Right lobe of liver (tissue), 6 donors: ENCODE data around the gene MAK. TPM values are rescaled to one million over a fixed set of nuclear protein-coding genes. Genes with fewer than 3 reads are reported as not detected.
A peak's percentile ranks its signal among the peaks of the same experiment; 100 is the strongest.
"Not testable (repeated sequence)": the region's sequence is repeated elsewhere in the genome, so short reads cannot be mapped to it uniquely, and the experiment has no call there.

ENCODE experiments used
- ATAC-seq, 4 donors: fragments of 200-7000 bp; cut with Tn5 transposase; one replicate each; pipeline ENCODE4 v1.9.1; 2020; ENCODE audit warnings: mild to moderate bottlenecking in 4 of 4, moderate library complexity in 4 of 4
- DNase-seq, 3 donors: peaks; one replicate each; pipeline ENCODE4 v3.0.0-alpha.2; 2020
- H3K27ac ChIP-seq, 3 donors: fragments of 200-600 bp; one replicate each; pipeline ENCODE4 v1.8.0; 2022
- H3K27me3 ChIP-seq, 2 donors: fragments of 200-600 bp; one replicate each; pipeline ENCODE4 v1.8.0; 2022
- H3K36me3 ChIP-seq, 4 donors: fragments of 200-600 bp; sonication (generic) in 1 of 4; one replicate each; pipeline versions ENCODE4 v1.5.1 to v1.8.0; 2017 to 2022; ENCODE audit warnings: control low read depth in 1 of 4
- H3K4me1 ChIP-seq, 4 donors: fragments of 200-600 bp; sonication (generic) in 1 of 4; one replicate each; pipeline versions ENCODE4 v1.5.1 to v1.8.0; 2017 to 2022; ENCODE audit warnings: control low read depth in 1 of 4
- H3K4me3 ChIP-seq, 3 donors: fragments of 200-600 bp; one replicate each; pipeline ENCODE4 v1.8.0; 2022
- H3K9me3 ChIP-seq, 4 donors: fragments of 200-600 bp; sonication (generic) in 1 of 4; one replicate each; pipeline versions ENCODE4 v1.5.1 to v1.8.0; 2017 to 2022; ENCODE audit warnings: control low read depth in 1 of 4
- CTCF ChIP-seq, 4 donors: fragments of 200-600 bp in 3 of 4; fragments of 450-650 bp in 1 of 4; IDR thresholded peaks; one replicate each; pipeline versions ENCODE4 v1.5.1 to v1.8.0; 2016 to 2022; ENCODE audit warnings: antibody characterized with exemption in 4 of 4, mild to moderate bottlenecking in 2 of 4
- POLR2A ChIP-seq: fragments of 450-650 bp; IDR thresholded peaks from one replicate; pipeline ENCODE4 v1.6.1; 2017; ENCODE audit warnings: antibody characterized with exemption, mild to moderate bottlenecking
- WGBS: methylation state at CpG from one replicate; pipeline ENCODE4 v1.1.6; 2018; ENCODE audit warnings: low coverage, low lambda C conversion rate; ENCODE audit not compliant: insufficient coverage; ENCODE audit errors: missing lambda C conversion rate; 5-methylcytosine and 5-hydroxymethylcytosine counted together
- intact Hi-C, 2 donors: fragments of 100-400 bp; cut with DNase I; formaldehyde crosslinking; loops; one replicate each; pipeline versions ENCODE4 v1.11.2 to v1.14.1; 2022
- long read RNA-seq: library from polyadenylated mRNA; unstranded; transcript quantifications from one replicate; pipeline ENCODE4 v2.0.0, GENCODE V29; 2019
- total RNA-seq, 6 experiments: library from RNA; depleted of rRNA in 2 of 6; stranded (reverse); fragments of >200 nt in 2 of 6; fragmentation: NEBNext Ultra II Directional in 3 of 6; extraction: Animal tissue kit (Norgen Biotek cat#: 25700) in 3 of 6; gene quantifications; one replicate each; pipeline versions ENCODE4 v1.1.0 to v1.2.4, GENCODE V29; 2016 to 2023
- donor health status: DM: no; HTN: yes; CAD: no.
- donor health status: DM: no; HTN: no; CAD: no.
- donor health status: DM: no; HTN: no; CAD: no.
- donor health status: DM: no; HTN: yes; CAD: no.
- donor health status: DM: no; HTN: yes; CAD: no.

The MAK gene, protein sequence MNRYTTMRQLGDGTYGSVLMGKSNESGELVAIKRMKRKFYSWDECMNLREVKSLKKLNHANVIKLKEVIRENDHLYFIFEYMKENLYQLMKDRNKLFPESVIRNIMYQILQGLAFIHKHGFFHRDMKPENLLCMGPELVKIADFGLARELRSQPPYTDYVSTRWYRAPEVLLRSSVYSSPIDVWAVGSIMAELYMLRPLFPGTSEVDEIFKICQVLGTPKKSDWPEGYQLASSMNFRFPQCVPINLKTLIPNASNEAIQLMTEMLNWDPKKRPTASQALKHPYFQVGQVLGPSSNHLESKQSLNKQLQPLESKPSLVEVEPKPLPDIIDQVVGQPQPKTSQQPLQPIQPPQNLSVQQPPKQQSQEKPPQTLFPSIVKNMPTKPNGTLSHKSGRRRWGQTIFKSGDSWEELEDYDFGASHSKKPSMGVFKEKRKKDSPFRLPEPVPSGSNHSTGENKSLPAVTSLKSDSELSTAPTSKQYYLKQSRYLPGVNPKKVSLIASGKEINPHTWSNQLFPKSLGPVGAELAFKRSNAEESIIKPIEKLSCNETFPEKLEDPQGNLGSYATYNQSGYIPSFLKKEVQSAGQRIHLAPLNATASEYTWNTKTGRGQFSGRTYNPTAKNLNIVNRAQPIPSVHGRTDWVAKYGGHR
- total RNA-seq: under 1 TPM in 3 of 6 experiments, not detected in 3; 0.12 to 0.18 (median 0.15) TPM
- long read RNA-seq: 0 reads

DNA sequence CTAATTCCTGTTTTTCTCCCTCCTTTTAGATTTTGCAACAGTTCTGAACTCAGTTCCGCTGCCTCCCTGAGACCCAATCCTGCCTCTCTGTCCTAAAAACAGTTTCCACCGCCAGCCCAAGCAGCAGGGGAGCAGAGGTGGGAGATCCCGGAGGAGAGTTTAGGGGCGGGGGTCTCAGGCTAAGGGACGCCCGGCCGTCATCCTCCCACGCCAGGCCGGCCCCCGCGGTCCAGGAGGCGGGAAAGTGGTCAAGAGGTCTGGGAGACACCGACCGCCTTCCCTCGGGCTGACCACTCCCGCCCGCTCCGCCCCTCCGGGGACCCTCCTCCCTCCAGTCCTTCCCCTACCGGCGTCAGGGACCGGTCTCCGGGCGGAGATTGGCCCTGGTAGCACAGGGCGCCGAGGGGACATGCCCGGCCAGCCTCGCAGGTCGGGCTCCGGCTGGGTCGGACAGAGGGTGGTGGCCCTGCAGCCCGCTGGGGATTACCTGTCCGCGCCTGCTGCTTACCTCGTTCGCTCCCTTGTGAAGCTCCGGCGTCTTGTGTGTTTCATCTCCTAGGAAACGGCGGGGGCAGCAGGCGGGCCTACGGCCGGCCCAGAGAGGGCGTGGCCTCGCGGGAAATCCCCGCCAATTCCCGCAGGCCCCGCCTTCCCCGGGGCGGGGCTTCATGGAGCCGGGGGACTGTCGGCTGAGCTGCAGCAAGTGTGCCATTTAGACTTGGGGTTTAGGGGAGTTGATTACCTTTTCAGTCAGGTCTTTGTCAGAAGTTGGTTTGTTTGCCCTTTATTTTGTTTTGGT, at the start of gene MAK:
Gene MAK, minus strand, starts transcription at position 545 of the 799 bp plus-strand sequence. CDS start 7,891 bp downstream, outside the sequence.
- Histone ChIP-seq H3K4me3 (peak within 1 kb of the TSS; percentile 56 to 73 (median 65)), H3K27ac (peak within 1 kb of the TSS in 2 of 3 donors; percentile 21 to 26), H3K36me3 (no peaks in the 10 kb centered on the region), H3K9me3 (no peaks in the 10 kb centered on the region), H3K4me1 (no peaks in the 10 kb centered on the region), H3K27me3 (no peaks in the 10 kb centered on the region)
- ATAC-seq (peak; percentile 97 to 99 (median 98)), DNase-seq (peak; percentile 89 to 93 (median 92))
- 1% methylated on average over 16 of the region's 53 CpGs for WGBS
- intact Hi-C loops: no loop called here
- TF ChIP-seq CTCF (IDR thresholded peaks at IDR 0.05): no peak
- TF ChIP-seq POLR2A: no peak

DNA sequence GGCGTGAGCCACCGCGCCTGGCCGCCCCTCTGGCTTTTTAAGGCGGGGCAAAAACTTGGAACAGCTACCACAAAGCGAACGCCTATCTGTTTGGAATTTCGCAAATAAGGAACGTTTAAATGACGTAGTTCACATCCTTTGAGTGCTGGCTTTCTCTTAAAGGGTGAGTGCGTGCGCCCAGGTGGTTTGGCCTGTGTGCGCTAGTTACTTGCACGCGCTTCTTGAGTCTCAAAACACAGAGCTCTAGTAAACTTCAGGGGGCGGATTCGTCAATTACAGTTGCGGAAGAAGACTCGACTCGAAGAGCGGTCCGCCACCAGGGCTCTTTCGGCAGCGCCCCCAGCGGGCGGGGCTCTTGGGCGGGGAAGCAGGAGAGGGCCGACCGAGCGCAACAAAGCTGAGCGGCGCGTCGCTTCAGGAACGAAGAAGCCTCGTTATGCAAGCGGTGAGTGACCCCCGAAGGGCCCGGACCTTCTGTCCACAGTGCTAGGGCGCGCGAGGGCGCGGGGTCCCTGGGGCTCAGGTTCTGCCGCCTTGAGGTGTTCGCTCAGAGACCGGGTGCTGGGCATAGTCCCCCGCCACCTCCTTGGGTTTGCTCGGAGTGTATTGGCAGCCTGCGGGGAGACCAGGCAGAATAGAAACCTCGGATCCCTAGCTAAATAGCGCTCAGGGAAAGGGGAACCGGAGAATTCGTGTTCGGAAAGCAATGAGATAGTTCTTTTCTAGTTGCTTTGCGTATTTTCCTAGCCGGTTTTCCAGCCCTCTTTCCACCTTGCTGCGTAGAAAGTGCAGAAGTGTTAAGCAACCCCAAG, 48.6 kb upstream of the MAK start, which contains the start of gene SYCP2L:
Gene SYCP2L, plus strand, starts transcription at position 362 of the 812 bp plus-strand sequence. Its CDS starts 75 bp downstream, at position 437.
- DNase-seq (no peak), ATAC-seq (peak; percentile 21 to 58 (median 43))
- no peak within 1 kb of the TSS for H3K27ac ChIP-seq
- H3K9me3 ChIP-seq: no peaks in the 10 kb centered on the region
- H3K36me3 ChIP-seq: no peaks in the 10 kb centered on the region
- 4% methylated on average over 31 of the region's 58 CpGs for WGBS
- intact Hi-C loops: no loop called here
- no peaks in the 10 kb centered on the region for H3K4me1 ChIP-seq
- no peak for TF ChIP-seq POLR2A
- no peak for TF ChIP-seq CTCF (IDR thresholded peaks at IDR 0.05)
- H3K4me3 ChIP-seq: peak within 1 kb of the TSS; percentile 21 to 25 (median 22)
- peaks cover 3 to 35% of the 10 kb centered on the region in 2 donors for H3K27me3 ChIP-seq

GRCh38 chr6:10886365-10886690, 48.0 kb upstream of the MAK start:
- H3K27ac ChIP-seq, H3K4me1 ChIP-seq, ATAC-seq, intact Hi-C loops, H3K9me3 ChIP-seq, H3K36me3 ChIP-seq, DNase-seq: not testable (repeated sequence)
- WGBS: 7% methylated on average over 6 of the region's 11 CpGs
- Histone ChIP-seq H3K4me3 (peak overlapping the region in 1 of 3 donors; percentile 21), H3K27me3 (peaks cover 6 to 39% of the 10 kb centered on the region in 2 donors)

- peaks cover 6 to 39% of the 10 kb centered on the region in 2 donors for H3K27me3 ChIP-seq
Observed at GRCh38 chr6:10884245-10884972, 46.1 kb upstream of the MAK start.

More at GRCh38 chr6:10884245-10884972, 46.1 kb upstream of the MAK start:
- H3K27ac ChIP-seq: no peak overlapping the region
- intact Hi-C loops: no loop called here
- 12% methylated on average over 16 of the region's 24 CpGs for WGBS
- H3K4me3 ChIP-seq: no peak overlapping the region
- no peaks in the 10 kb centered on the region for H3K9me3 ChIP-seq
- DNase-seq: no peak
- no peaks in the 10 kb centered on the region for H3K4me1 ChIP-seq
- no peaks in the 10 kb centered on the region for H3K36me3 ChIP-seq
- no peak for TF ChIP-seq CTCF (IDR thresholded peaks at IDR 0.05)
- no peak for ATAC-seq
